ENCODE data around the gene FAM111A. TPM values are rescaled to one million over a fixed set of nuclear protein-coding genes. Genes with fewer than 3 reads are reported as not detected.
A peak's percentile ranks its signal among the peaks of the same experiment; 100 is the strongest.

The FAM111A gene
- total and polyA plus RNA-seq, 9 of the 15 experiments (the other 6 are each of a cell fraction or from before 2014, with no cell fraction given), result 14.8 to 30.6 (median 20.1) TPM

DNA sequence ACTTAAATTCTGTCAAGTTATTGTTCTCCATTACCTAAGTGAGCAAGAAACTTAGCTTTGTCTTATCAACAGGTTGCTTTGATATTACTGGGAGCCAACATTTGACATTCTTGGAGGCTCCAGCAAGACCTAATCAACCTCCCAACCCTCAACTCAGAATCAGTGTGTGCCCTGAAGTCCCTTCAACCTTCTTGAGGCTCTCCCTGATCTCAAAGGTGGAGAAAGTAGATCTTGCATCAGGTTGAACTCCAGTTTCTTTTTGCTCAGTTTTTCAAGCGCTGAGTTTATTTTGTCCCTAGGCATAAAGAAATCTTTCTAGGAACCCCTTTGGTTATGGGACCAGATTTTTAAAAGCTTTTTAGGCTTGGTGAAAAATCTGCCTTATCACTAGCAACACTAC, 1.4 kb downstream of the FAM111A start:
- ATAC-seq, result no peak
- Histone ChIP-seq H3K79me2 (ENCODE audit: control insufficient read depth, insufficient read depth, low read length) (peaks cover 7% of the 10 kb centered on the region; the same call in 1 of the 3 replicates), H2AFZ (ENCODE audit: low read depth, low read length) (peak overlapping the region; percentile 96), H3K9ac (ENCODE audit: insufficient read depth in 1 of 2, low read depth in 2 of 2, low read length in 2 of 2) (peak overlapping the region in 1 of 2 experiments; percentile 64; a peak in 2 of 4 replicates), H3K4me3 (peak overlapping the region; percentile 48), H3K27ac (ENCODE audit: extremely low read depth, low read depth, low read length) (peak overlapping the region; percentile 79), H3K9me1 (ENCODE audit: control insufficient read depth, insufficient read depth, low read length) (no peaks in the 10 kb centered on the region), H3K4me2 (ENCODE audit: insufficient read depth, low read length) (peak overlapping the region; percentile 85), H3K36me3 (ENCODE audit: control insufficient read depth, insufficient read depth, low read length) (peaks cover 11% of the 10 kb centered on the region; the same call in 1 of the 3 replicates), H3K4me1 (replicated peaks in 1 of 2; ENCODE audit: control insufficient read depth in 2 of 2, insufficient read depth in 2 of 2, low read length in 2 of 2) (peaks cover 14 to 19% of the 10 kb centered on the region in 2 experiments), H4K20me1 (replicated peaks; ENCODE audit: control insufficient read depth, insufficient read depth, low read length) (no peaks in the 10 kb centered on the region), H3K27me3 (ENCODE audit: control insufficient read depth in 2 of 2, insufficient read depth in 2 of 2, low read length in 2 of 2) (no peaks in the 10 kb centered on the region), H3K9me3 (replicated peaks; ENCODE audit: control insufficient read depth, insufficient read depth, low read depth, low read length) (no peaks in the 10 kb centered on the region)
- POLR2A ChIA-PET, result interaction anchor here (0.6 to 1.9 kb wide), 4 partner anchors 8 to 370 kb away, joined by 3 to 8 read pairs (median 4); no protein-coding TSS in a partner anchor
- intact Hi-C loops (cut with micrococcal nuclease) (loop anchor here (10.0 kb wide), 2 partner anchors 369 to 569 kb away; partner anchors contain the start of genes LPXN and ZFP91), in situ Hi-C loops (cut with MboI) (loop anchor here (25.0 kb wide), 1 partner anchor 507 kb away; no protein-coding TSS in a partner anchor)
- BruUV-seq (replicated peaks), result TSS peak; percentile 53
- CTCF ChIA-PET (ENCODE audit: low intra/inter-chr PET ratio), result no interaction called here
- FAIRE-seq, result peak; percentile 23
- DNase-seq (ENCODE audit: extremely low read depth in 1 of 4, low spot score in 3 of 4), result peak in 1 of 4 experiments; percentile 18
- WGBS (ENCODE audit: insufficient coverage, low coverage, missing lambda C conversion rate), result 23% methylated on average over 1 of the region's 1 CpG
- TF ChIP-seq ZC3H11A (IDR thresholded peaks at IDR 0.05; ENCODE audit: low read depth, low read length) (no peak), SREBF2 (CRISPR knock-in tag; IDR thresholded peaks at IDR 0.05) (0 out of 2 replicates have a peak, but pooled peaks have one; percentile 2), ZNF146 (CRISPR knock-in tag; IDR thresholded peaks at IDR 0.05; ENCODE audit: unreplicated experiment) (no peak), FOXJ2 (tag; IDR thresholded peaks at IDR 0.05) (0 out of 2 replicates have a peak, but pooled peaks have one; percentile 26), KDM1A (IDR thresholded peaks at IDR 0.05) (peak in 1 of 2 experiments; percentile 16; a peak in 1 of 4 replicates), ZNF197 (CRISPR knock-in tag; IDR thresholded peaks at IDR 0.05; ENCODE audit: low read depth) (no peak)
